Stimulated activated CD8-positive, alpha-beta memory T cell treated with anti-CD3 and anti-CD28 coated beads, Interleukin-15, amount 100 ng/mL, for 24 hours (primary cell): ENCODE measurements around the gene C9.
"Not testable (repeated sequence)": the region's sequence is repeated elsewhere in the genome, so short reads cannot be mapped to it uniquely, and the experiment has no call there.

ENCODE experiments used
- DNase-seq: peaks from one replicate; pipeline ENCODE4 v3.0.0-alpha.2; 2020; ENCODE audit warnings: low read depth

C9 gene

DNA sequence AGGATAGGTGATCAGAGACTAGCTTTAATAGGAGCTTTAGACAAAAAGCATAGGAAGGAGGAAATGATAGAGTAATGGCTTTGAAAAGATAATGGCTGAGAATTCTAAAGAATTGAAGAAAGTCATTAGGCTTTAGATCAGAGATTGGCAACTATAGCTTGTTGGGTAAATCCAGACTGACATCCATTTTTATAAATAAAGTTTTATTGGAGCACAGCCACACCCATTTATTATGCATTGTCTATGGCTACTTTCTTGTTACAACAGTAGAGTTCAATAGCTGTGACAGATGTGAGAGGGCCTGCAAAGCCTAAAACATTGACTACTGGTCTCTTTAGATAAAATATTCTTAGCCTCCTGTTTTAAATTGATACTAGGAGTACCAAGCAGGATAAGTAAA, 104.2 kb downstream of the C9 start:
- DNase-seq: no peak

DNA sequence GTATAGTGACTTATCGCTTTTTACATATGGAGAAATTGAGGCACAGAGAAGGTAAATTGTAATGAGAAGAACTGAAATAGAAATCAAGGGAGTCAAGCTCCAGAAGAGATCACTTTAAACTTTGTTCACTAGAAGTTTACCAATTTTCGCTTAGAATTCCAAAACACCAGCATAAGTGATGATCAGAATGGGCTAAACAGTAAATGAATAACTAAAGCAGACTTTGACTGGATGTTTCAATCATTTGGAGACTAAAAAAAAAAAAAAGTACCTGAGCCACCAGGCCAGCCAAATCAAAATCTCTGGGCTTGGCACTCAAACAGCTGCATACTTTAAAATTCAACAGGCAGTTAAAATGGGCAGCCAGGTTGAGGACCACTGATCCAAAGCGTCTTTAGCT, 106.7 kb downstream of the C9 start:
- no peak for DNase-seq

DNA sequence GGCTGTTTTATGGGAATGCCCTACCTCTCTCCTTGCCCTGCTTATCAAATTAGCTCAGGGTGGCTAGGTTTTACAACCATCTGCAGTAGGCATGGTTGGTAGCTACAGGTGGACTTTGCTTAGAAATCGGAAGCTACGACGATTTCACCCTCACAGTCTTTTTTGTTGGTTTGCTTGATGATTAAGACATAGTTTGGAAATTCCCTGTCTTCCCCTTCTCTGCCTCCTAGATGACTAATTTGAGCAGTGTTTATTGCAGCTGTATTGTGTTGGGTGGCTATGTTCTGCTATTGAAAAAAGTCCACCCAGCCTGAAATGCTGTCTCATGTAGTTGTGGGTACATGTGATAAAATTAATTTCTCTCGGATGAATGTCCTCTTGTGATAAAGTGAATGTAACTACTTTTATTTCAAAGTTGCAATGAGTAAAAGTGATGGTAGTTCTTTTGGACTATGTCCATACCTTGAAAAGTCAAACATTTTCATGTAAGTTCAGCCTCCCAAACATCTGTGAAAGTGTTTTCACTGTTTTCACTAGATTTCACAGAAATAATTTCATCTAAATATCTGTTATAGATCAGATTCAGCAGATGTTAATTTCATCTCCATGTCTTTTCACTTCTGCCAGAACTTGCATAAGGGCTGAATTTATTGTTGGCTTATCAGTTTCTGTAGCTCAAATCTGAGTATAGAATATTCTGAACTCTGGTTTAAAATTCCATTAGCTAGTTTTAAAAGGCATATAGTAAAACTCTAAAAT, 107.6 kb downstream of the C9 start:
- DNase-seq: no peak

DNA sequence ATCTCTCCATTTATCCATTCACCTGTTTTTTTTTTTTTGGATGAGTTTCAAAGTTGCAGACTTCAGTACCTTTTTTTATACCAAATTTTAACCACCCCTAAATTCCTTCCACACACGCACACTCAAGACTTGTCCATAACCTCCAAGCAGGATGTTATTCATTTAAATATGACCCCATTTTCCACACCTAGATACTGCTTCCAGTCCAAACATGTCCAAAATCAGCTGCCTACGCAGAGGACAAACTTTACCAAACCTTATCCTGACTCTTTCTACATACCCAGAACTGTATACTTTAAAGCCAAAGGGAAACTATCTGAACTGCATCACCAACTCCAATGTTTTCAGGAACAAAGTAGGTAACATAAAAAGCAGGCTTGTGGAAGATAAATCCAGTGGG, 108.9 kb downstream of the C9 start:
- no peak for DNase-seq

DNA sequence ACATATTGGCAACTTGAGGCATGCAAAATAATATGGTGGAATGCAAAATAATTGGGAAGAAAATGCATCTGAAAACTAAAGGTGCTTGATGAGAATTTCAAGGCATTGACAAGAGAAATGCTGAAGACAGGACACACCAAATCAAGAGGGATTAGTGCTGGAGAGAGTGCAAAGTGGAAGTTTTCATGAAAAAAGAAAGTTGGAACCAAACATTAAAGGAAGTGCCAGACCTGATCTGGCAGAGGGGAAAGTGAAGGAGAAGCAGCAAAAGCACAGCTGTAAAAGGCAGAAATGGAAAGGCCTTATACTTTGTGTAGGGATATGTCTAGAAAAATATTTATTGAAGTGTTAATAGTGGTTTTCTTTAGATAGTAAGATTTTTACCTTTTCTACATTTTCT, 109.6 kb downstream of the C9 start:
- DNase-seq: no peak

DNA sequence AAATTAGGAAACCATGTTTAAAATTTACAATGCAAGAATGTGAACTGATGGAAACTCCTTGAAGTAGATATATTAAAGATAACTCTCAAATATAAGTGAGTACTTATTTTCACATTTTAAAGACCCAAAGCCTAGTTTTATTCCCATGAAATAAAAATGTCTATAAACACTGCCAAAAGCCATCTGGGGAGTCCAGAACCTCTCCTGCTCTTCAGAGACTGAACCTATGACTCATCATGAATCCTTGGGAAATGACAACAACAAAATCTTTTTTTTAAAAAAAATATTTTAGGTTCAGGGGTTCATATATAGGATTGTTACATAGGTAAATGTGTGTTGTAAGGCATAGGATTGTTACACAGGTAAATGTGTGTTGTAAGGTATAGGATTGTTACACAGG, 111.1 kb downstream of the C9 start:
- DNase-seq: no peak

DNA sequence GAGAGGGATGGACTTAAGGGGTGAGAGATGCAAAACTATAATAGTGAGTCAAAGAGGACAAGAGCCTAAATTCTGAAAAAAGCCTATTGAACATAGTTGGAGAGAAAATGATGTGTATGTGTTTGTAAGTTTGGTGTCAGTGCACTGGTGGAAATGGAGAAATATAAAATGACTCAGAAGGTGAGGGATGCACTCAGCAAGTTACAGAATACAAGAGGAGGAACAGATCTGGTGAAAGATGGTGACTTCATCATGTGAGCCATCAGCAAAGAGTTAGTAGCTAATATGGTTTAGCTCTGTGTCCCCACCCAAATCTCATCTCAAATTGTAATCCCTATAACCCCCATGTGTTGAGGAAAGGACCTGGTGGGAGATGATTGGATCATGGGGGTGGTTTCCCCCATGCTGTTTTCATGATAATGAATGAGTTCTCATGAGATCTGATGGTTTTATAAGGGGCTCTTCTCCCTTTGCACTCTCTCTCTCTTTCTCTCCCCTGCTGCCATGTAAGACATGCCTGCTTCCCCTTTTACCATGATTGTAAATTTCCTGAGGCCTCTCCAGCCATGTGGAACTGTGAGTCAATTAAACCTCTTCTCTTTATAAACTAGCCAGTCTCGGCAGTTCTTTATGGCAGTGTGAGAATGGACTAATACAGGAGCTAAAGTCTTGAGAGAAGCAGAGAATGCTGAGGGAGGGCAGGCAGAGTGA, 114.6 kb downstream of the C9 start:
- no peak for DNase-seq

DNA sequence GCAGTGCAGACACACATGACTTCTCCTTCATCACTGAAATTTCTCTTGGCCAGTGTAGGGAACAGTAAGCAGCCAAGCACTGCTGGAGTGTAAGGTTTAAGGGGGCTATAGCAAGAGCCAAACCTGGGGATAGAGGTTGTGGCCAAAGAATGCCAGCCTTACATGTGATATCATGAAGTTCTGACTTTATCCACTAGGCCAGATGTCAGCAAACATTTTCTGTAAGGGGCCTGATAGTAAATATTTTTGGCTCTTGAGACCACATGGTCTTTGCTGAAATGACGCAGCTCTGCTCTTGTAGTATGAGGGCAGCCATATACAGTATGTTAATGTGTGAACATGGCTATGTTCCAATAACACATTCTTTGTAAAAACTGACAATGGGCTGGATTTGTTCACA, 115.2 kb downstream of the C9 start:
- no peak for DNase-seq

DNA sequence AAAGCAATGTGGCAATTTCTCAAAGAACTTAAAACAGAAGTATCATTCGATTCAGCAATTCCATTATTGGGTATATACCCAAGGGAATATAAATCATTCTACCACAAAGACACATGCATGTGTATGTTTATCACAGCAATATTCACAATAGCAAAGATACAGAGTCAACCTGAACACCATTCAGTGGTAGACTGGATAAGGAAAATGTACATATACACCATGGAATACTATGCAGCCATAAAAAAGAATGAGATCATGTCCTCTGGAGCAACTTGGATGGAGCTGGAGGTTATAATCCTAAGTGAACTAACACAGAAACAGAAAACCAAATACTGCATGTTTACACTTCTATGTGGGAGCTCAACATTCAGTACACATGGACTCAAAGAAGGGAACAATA, 123.5 kb downstream of the C9 start:
- DNase-seq: no peak

DNA sequence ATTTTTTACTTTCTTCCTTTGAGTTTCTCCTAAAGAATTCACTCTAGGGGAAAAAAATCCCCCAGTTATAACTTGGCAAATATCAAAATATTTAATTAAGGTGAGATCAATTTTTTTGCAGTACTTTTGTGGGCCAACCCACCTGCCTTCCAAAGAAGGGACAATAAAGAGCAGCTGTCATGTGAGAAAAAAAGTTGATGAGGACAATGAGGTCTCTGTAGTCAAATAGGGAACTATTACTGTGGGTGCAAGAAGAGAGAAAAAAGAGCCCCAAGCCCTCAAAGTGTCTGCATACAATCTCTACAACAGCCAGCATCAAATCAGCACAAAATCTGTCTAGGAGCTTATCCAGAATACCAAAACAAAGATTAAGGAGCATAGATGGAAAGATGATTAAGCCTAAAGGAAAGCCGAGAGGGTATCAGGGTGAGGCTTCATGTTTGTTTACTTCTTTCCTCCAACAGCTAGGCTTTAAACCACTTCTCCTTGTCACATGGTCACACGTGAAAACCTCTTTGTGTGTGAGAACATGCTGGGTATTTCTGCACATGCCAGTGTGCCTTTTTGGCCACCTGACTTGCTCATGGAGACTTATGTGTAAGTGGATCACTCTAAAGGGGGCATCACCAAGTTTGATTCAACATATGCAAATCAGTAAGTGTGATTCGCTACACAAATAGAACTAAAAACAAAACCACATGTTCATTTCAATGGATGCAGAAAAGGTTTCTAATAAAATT, 125.8 kb downstream of the C9 start:
- DNase-seq: no peak

DNA sequence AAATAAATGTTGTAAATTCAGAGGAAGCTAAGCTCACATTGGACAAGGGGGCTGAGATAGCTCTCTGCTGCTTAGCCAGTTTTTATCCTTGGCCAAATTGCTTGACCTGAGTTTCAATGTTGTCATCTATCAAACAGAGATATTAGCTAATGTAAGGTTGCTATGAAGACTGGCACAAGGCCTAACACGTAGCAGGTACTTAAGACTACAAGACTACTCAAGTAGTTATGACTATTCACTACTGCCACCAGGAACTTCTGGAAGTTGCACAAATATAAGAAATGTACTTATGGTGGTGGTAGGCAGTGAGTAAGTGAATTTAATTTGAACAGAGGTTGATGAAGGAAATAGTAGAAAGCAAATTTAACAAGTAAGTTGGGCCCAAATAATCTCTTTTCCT, 127.6 kb downstream of the C9 start:
- no peak for DNase-seq

DNA sequence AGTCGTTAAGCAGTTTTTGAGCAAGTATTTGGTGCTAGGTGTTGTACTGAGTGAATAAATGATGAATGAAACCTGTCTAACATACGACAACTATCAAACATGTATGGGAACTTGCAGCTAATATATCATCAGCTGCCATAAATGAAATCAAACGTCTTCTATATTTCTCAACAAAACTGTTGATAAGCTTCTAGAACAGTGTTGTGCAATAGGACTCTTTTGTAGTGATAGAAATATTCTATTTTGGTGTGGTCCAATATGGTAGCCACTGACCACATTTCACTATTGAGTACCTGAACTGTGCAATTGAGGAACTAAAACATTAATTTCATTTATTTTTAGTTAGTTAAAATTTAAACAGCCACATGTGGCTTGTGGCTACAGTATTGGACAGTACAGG, 128.6 kb downstream of the C9 start:
- no peak for DNase-seq

DNA sequence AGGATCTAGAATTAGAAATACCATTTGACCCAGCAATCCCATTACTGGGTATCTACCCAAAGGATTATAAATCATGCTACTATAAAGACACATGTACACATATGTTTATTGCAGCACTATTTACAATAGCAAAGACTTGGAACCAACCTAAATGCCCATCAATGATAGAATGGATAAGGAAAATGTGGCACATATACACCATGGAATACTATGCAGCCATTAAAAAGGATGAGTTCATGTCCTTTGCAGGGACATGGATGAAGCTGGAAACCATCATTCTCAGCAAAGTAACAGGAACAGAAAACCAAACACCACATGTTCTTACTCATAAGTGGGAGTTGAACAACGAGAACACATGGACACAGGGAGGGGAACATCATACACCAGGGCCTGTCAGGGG, 129.8 kb downstream of the C9 start:
- not testable (repeated sequence) for DNase-seq
